CD8-positive, alpha-beta memory T cell (primary cell): Measurements from ENCODE around the gene KRT32. TPM values are rescaled to one million over a fixed set of nuclear protein-coding genes. Genes with fewer than 3 reads are reported as not detected.

Experiments used
- CTCF ChIA-PET: fragments of 350-600 bp; sonication (Branson Sonifier 250); formaldehyde crosslinking; loops from one replicate; lab custom pipeline; 2021; ENCODE audit warnings: antibody characterized with exemption; lab: Charles Lee
- POLR2A ChIA-PET: fragments of 350-600 bp; sonication (Branson Sonifier 250); formaldehyde crosslinking; loops from one replicate; lab custom pipeline; 2021; ENCODE audit warnings: antibody characterized with exemption; lab: Charles Lee
- DNase-seq, 5 donors: peaks; one replicate each; pipeline versions ENCODE4 v3.0.0 to v3.0.0-alpha.2; 2020 to 2022; ENCODE audit warnings: mixed read lengths in 1 of 5
- H3K27ac ChIP-seq: one replicate; pipeline ENCODE4 v1.7.0; 2013; ENCODE audit warnings: low read depth, mild to moderate bottlenecking, low read length, moderate library complexity
- H3K27me3 ChIP-seq: 2 replicates; pipeline ENCODE4 v1.7.0; 2013; ENCODE audit warnings: low read length, mild to moderate bottlenecking; ENCODE audit not compliant: insufficient read depth, poor library complexity, severe bottlenecking
- H3K36me3 ChIP-seq: 2 replicates; pipeline ENCODE4 v1.7.0; 2013; ENCODE audit warnings: mild to moderate bottlenecking, low read length, moderate library complexity; ENCODE audit not compliant: insufficient read depth
- H3K4me1 ChIP-seq: 2 replicates; pipeline ENCODE4 v1.7.0; 2013; ENCODE audit warnings: mild to moderate bottlenecking, low read length, moderate library complexity; ENCODE audit not compliant: insufficient read depth
- H3K4me3 ChIP-seq: 2 replicates; pipeline ENCODE4 v1.7.0; 2013; ENCODE audit warnings: mild to moderate bottlenecking, low read length
- H3K9me3 ChIP-seq: 2 replicates; pipeline ENCODE4 v1.7.0; 2013; ENCODE audit warnings: mild to moderate bottlenecking, low read length
- H3K27ac Mint-ChIP-seq, 8 donors: one replicate each; pipeline ENCODE4 v1.8.0; 2020 to 2021; ENCODE audit warnings: mixed read lengths in 8 of 8, mild to moderate bottlenecking in 6 of 8, inconsistent platforms in 3 of 8, moderate library complexity in 3 of 8
- H3K27me3 Mint-ChIP-seq, 2 donors: one replicate each; pipeline ENCODE4 v1.8.0; 2020 to 2021; ENCODE audit warnings: mixed read lengths in 2 of 2, mild to moderate bottlenecking in 1 of 2, moderate library complexity in 1 of 2
- H3K36me3 Mint-ChIP-seq, 3 donors: one replicate each; pipeline ENCODE4 v1.8.0; 2020 to 2021; ENCODE audit warnings: mixed read lengths in 3 of 3, inconsistent platforms in 1 of 3, mild to moderate bottlenecking in 1 of 3
- H3K4me1 Mint-ChIP-seq, 3 donors: one replicate each; pipeline ENCODE4 v1.8.0; 2020 to 2021; ENCODE audit warnings: mixed read lengths in 3 of 3, inconsistent platforms in 1 of 3, mild to moderate bottlenecking in 1 of 3
- H3K4me3 Mint-ChIP-seq, 7 donors: one replicate each; pipeline ENCODE4 v1.8.0; 2020 to 2021; ENCODE audit warnings: mixed read lengths in 7 of 7, mild to moderate bottlenecking in 6 of 7, moderate library complexity in 4 of 7, inconsistent platforms in 2 of 7
- H3K9me3 Mint-ChIP-seq, 5 donors: one replicate each; pipeline ENCODE4 v1.8.0; 2020 to 2022; ENCODE audit warnings: mixed read lengths in 5 of 5, mild to moderate bottlenecking in 3 of 5, moderate library complexity in 2 of 5, inconsistent platforms in 1 of 5
- polyA plus RNA-seq: library from polyadenylated mRNA; unstranded; fragments of 300-500 nt; fragmentation: Illumina TruSeq; gene quantifications from one replicate; pipeline ENCODE4 v1.2.3, GENCODE V29; 2021
- total RNA-seq, 2 experiments: library from RNA; stranded (reverse); gene quantifications; one replicate each; pipeline ENCODE4 v1.2.3, GENCODE V29; 2021

Gene KRT32
- total and polyA plus RNA-seq, 3 experiments from 2014 or later, result not detected

GRCh38 chr17:41491476-41491875, 24.3 kb upstream of the KRT32 start:
- H3K9me3 Mint-ChIP-seq, result no peaks in the 10 kb centered on the region
- DNase-seq, result no peak
- H3K9me3 ChIP-seq, result no peaks in the 10 kb centered on the region
- H3K36me3 ChIP-seq, result no peaks in the 10 kb centered on the region
- no peak overlapping the region for H3K4me3 ChIP-seq
- H3K27ac ChIP-seq, result no peak overlapping the region
- ChIA-PET CTCF (interaction anchor here (1.2 kb wide), 1 partner anchor 168 kb away, joined by 4 read pairs; no protein-coding TSS in a partner anchor), POLR2A (no interaction called here)
- peak overlapping the region in 1 of 8 donors; percentile 11 for H3K27ac Mint-ChIP-seq
- peaks cover 1 to 6% of the 10 kb centered on the region in 2 donors for H3K27me3 Mint-ChIP-seq
- peak overlapping the region in 1 of 7 donors; percentile 41 for H3K4me3 Mint-ChIP-seq
- no peaks in the 10 kb centered on the region for H3K27me3 ChIP-seq
- no peaks in the 10 kb centered on the region for H3K36me3 Mint-ChIP-seq
- peaks cover 8 to 11% (median 9%) of the 10 kb centered on the region in 3 donors for H3K4me1 Mint-ChIP-seq
- H3K4me1 ChIP-seq, result peaks cover under 1% of the 10 kb centered on the region

GRCh38 chr17:41490000-41490990, 23.1 kb upstream of the KRT32 start:
- POLR2A ChIA-PET, result no interaction called here
- Mint-ChIP-seq H3K36me3 (no peaks in the 10 kb centered on the region), H3K27ac (peak overlapping the region in 4 of 8 donors; percentile 38 to 67 (median 50)), H3K4me1 (peaks cover 8 to 11% (median 9%) of the 10 kb centered on the region in 3 donors), H3K9me3 (no peaks in the 10 kb centered on the region), H3K27me3 (peaks cover 3 to 7% of the 10 kb centered on the region in 2 donors), H3K4me3 (peak overlapping the region in 1 of 7 donors; percentile 20)
- no peak for DNase-seq
- no peak overlapping the region for H3K27ac ChIP-seq
- no peaks in the 10 kb centered on the region for H3K4me1 ChIP-seq
- CTCF ChIA-PET, result no interaction called here
- no peaks in the 10 kb centered on the region for H3K9me3 ChIP-seq
- H3K4me3 ChIP-seq, result no peak overlapping the region
- H3K27me3 ChIP-seq, result no peaks in the 10 kb centered on the region
- H3K36me3 ChIP-seq, result no peaks in the 10 kb centered on the region

- Mint-ChIP-seq H3K36me3 (no peaks in the 10 kb centered on the region), H3K27me3 (peaks cover 3 to 7% of the 10 kb centered on the region in 2 donors), H3K9me3 (no peaks in the 10 kb centered on the region), H3K27ac (peak within 1 kb of the TSS in 5 of 8 donors; percentile 38 to 67 (median 46)), H3K4me3 (peak within 1 kb of the TSS in 1 of 7 donors; percentile 20), H3K4me1 (peaks cover 8 to 11% (median 9%) of the 10 kb centered on the region in 3 donors)
- H3K36me3 ChIP-seq, result no peaks in the 10 kb centered on the region
- no peak within 1 kb of the TSS for H3K4me3 ChIP-seq
- DNase-seq, result no peak
- POLR2A ChIA-PET, result no interaction called here
- H3K27me3 ChIP-seq, result no peaks in the 10 kb centered on the region
- CTCF ChIA-PET, result interaction anchor here (1.0 kb wide), 1 partner anchor 158 kb away, joined by 3 read pairs; no protein-coding TSS in a partner anchor
- H3K9me3 ChIP-seq, result no peaks in the 10 kb centered on the region
- no peak within 1 kb of the TSS for H3K27ac ChIP-seq
- no peaks in the 10 kb centered on the region for H3K4me1 ChIP-seq
These were observed 22.3 kb upstream of the KRT32 start, which contains the start of gene KRT36 for GRCh38 chr17:41489531-41489930. Gene KRT36, minus strand, starts transcription at chr17:41489910. Its CDS starts 46 bp downstream, at chr17:41489864.

- H3K27ac ChIP-seq, result no peak overlapping the region
- no peaks in the 10 kb centered on the region for H3K9me3 ChIP-seq
- CTCF ChIA-PET, result interaction anchor here (1.4 kb wide), 1 partner anchor 106 kb away, joined by 3 read pairs; no protein-coding TSS in a partner anchor
- no peaks in the 10 kb centered on the region for H3K36me3 ChIP-seq
- DNase-seq, result peak in 1 of 5 donors; percentile 8
- H3K27ac Mint-ChIP-seq, result peak overlapping the region in 1 of 8 donors; percentile 75
- H3K36me3 Mint-ChIP-seq, result no peaks in the 10 kb centered on the region
- peaks cover 3 to 11% of the 10 kb centered on the region in 2 donors for H3K27me3 Mint-ChIP-seq
- H3K4me1 Mint-ChIP-seq, result peaks cover 8 to 11% (median 9%) of the 10 kb centered on the region in 3 donors
- no peaks in the 10 kb centered on the region for H3K9me3 Mint-ChIP-seq
- H3K4me3 ChIP-seq, result no peak overlapping the region
- no peaks in the 10 kb centered on the region for H3K27me3 ChIP-seq
- no peak overlapping the region for H3K4me3 Mint-ChIP-seq
- POLR2A ChIA-PET, result no interaction called here
- H3K4me1 ChIP-seq, result no peaks in the 10 kb centered on the region
These were observed 19.8 kb upstream of the KRT32 start for GRCh38 chr17:41486809-41487530.

GRCh38 chr17:41486316-41486715, 19.1 kb upstream of the KRT32 start:
- POLR2A ChIA-PET, result no interaction called here
- Histone ChIP-seq H3K9me3 (no peaks in the 10 kb centered on the region), H3K36me3 (no peaks in the 10 kb centered on the region), H3K27me3 (no peaks in the 10 kb centered on the region), H3K27ac (no peak overlapping the region), H3K4me3 (no peak overlapping the region), H3K4me1 (no peaks in the 10 kb centered on the region)
- Mint-ChIP-seq H3K9me3 (no peaks in the 10 kb centered on the region), H3K4me3 (no peak overlapping the region), H3K27me3 (peaks cover 3 to 11% of the 10 kb centered on the region in 2 donors), H3K27ac (no peak overlapping the region), H3K36me3 (no peaks in the 10 kb centered on the region), H3K4me1 (peaks cover 8 to 11% (median 9%) of the 10 kb centered on the region in 3 donors)
- no peak for DNase-seq
- CTCF ChIA-PET, result interaction anchor here (1.4 kb wide), 1 partner anchor 105 kb away, joined by 3 read pairs; no protein-coding TSS in a partner anchor

- Histone ChIP-seq H3K4me1 (no peaks in the 10 kb centered on the region), H3K36me3 (no peaks in the 10 kb centered on the region), H3K27me3 (no peaks in the 10 kb centered on the region), H3K4me3 (no peak overlapping the region), H3K9me3 (no peaks in the 10 kb centered on the region), H3K27ac (no peak overlapping the region)
- ChIA-PET POLR2A (no interaction called here), CTCF (no interaction called here)
- no peak for DNase-seq
- Mint-ChIP-seq H3K27me3 (peaks cover 3 to 11% of the 10 kb centered on the region in 2 donors), H3K27ac (peak overlapping the region in 2 of 8 donors; percentile 58 to 93), H3K36me3 (no peaks in the 10 kb centered on the region), H3K4me3 (no peak overlapping the region), H3K9me3 (no peaks in the 10 kb centered on the region), H3K4me1 (peaks cover 2 to 4% (median 2%) of the 10 kb centered on the region in 3 donors)
These were observed 18.0 kb upstream of the KRT32 start for GRCh38 chr17:41484920-41485904.
